Measurements from ENCODE around the gene NLRP9.

Gene NLRP9

GRCh38 chr19:55702131-55702627 lies 36.0 kb downstream of the NLRP9 start:
- DNase-seq: no peak

GRCh38 chr19:55700813-55701212 lies 37.4 kb downstream of the NLRP9 start:
- DNase-seq: no peak

GRCh38 chr19:55699221-55699620 lies 39.0 kb downstream of the NLRP9 start:
- no peak for DNase-seq

GRCh38 chr19:55698256-55698655 lies 39.9 kb downstream of the NLRP9 start:
- no peak for DNase-seq

- DNase-seq: no peak
These were observed 40.5 kb downstream of the NLRP9 start for GRCh38 chr19:55697698-55698097.

- DNase-seq: no peak
These were observed 41.1 kb downstream of the NLRP9 start for GRCh38 chr19:55697069-55697440.

GRCh38 chr19:55696301-55697068 lies 41.7 kb downstream of the NLRP9 start:
- no peak for DNase-seq

- DNase-seq: no peak
These were observed 42.5 kb downstream of the NLRP9 start for GRCh38 chr19:55695511-55696290.

- no peak for DNase-seq
These were observed 43.3 kb downstream of the NLRP9 start for GRCh38 chr19:55694656-55695491.

- no peak for DNase-seq
These were observed 44.0 kb downstream of the NLRP9 start for GRCh38 chr19:55694241-55694655.

- no peak for DNase-seq
These were observed 44.7 kb downstream of the NLRP9 start for GRCh38 chr19:55693336-55693974.

- no peak for DNase-seq
These were observed 45.5 kb downstream of the NLRP9 start for GRCh38 chr19:55692681-55693081.

- DNase-seq: no peak
These were observed 46.4 kb downstream of the NLRP9 start for GRCh38 chr19:55691561-55692481.

- DNase-seq: no peak
These were observed 47.2 kb downstream of the NLRP9 start for GRCh38 chr19:55690769-55691545.

- no peak for DNase-seq
These were observed 48.0 kb downstream of the NLRP9 start for GRCh38 chr19:55690109-55690768.

GRCh38 chr19:55689411-55690108 lies 48.6 kb downstream of the NLRP9 start:
- DNase-seq: no peak

- DNase-seq: no peak
These were observed 49.6 kb downstream of the NLRP9 start for GRCh38 chr19:55688422-55689218.
